Stimulated activated CD4-positive, alpha-beta T cell treated with anti-CD3 and anti-CD28 coated beads, Interleukin-1b, Interleukin-23, amount 100 ng/mL, for 48 hours (primary cell): ENCODE results near the gene DNER.

Experiments used
- DNase-seq: peaks from one replicate; pipeline ENCODE4 v3.0.0-alpha.2; 2020

Gene DNER

DNA sequence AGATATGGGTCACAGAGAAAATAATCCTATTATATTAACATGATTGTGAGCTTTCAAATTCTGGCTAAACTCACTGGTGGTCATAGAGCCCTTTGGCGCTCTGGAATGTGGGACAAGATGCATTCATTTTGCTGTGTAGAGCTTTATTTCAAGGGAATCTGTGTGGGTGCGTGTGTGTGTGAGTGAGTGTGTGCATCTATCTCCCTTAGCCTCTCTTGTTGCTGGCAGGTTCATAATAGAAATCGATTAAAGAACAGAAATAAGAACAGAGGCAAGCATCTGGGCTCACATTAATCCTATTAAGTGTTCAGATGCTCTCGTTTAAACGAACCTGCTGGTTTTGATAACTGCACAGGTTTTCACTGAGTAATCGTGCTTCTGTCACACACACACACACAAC is 287.9 kb downstream of the DNER start:
- no peak for DNase-seq

DNA sequence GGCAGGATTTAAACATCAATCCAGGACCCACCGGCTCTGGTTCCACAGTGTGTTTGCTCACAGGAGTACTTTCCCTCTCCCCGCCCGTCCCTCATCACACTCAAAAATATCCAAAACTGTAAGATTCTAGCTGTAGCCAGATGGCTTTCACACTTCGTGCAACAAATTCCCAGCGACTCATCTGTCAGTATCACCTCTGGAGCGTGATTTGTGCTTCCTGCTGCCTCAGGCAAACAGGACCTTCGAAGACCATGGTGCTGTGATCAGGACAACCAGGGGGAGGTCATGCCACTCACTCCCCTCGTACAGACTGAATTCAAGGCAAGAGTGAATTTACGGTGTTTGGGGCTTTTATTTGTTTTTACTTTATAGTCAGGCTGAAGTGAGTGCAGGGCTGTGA is 288.8 kb downstream of the DNER start:
- DNase-seq, result no peak

DNA sequence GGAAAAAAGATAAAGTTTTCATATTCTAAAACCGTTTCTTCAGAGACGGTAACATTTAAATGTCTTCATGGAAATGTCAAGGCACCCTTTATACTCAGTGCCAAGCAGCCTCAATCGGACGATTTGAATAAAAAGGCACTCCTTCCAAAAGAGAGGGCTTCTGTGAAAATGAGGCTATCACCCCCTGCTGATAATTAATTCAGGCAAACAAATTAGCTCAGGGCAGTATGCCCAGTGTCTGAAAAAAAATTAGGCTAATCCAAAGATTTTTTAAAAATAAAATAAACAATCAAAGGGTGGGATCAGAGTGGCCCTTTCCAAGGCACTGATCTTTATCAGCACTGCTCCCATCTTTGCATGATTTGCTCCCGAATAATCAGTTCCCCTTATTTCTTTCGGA is 292.3 kb downstream of the DNER start:
- DNase-seq, result no peak

DNA sequence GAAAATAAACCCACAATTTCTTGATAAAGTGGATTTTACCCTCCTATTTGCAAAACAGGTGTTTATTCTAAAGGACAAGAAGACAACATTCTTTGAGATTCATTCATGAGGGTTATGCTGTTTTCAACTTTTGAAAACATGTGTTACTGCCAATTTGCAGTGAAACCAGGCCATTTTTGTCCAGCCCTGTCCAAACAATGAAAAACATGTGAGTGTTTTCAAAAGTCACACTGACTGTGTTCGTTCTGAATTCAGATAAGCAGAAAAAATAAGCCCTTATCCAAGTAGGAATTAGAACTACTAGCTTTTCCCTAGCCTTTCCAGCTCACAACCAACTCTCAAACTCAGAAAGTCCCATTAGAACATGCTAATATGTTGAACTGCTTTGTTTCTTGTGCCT is 295.2 kb downstream of the DNER start:
- DNase-seq, result no peak

DNA sequence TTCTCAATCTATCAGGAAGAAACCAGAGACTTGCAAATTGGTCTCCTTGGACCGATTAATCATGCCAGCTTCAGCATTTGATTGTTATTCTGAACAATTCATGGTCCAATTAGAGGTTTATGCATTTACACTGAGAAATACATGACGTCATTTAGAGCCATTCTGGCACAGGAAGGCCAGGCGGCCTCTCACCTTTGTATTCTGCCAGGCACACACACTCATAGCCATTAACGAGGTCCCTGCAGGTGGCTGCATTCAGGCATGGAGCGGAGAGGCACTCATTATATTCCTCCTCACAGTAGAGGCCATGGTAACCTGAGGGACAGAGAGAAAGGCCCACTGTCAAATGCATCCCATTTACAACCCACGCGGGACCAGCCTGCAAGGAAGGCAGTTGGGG is 296.4 kb downstream of the DNER start:
- DNase-seq, result no peak

DNA sequence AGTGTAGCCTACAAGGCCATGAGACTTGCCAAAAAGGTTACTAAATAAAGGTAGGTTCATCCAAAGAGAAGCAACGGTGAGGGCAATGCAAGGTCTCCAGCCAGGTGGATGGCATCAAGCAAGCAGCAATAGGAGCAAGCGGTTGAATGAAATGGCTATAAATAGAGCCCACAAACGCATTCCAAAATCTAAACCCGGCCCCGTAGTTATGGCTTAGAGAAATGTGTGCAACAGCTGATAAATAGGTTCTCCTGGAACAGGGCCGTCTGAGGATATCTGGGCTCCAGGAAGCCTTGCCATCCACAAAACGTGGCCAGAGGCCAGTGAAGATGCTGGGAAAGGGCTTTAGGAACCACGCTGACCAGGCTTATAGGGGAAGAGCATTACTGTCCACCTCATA is 297.2 kb downstream of the DNER start:
- no peak for DNase-seq

DNA sequence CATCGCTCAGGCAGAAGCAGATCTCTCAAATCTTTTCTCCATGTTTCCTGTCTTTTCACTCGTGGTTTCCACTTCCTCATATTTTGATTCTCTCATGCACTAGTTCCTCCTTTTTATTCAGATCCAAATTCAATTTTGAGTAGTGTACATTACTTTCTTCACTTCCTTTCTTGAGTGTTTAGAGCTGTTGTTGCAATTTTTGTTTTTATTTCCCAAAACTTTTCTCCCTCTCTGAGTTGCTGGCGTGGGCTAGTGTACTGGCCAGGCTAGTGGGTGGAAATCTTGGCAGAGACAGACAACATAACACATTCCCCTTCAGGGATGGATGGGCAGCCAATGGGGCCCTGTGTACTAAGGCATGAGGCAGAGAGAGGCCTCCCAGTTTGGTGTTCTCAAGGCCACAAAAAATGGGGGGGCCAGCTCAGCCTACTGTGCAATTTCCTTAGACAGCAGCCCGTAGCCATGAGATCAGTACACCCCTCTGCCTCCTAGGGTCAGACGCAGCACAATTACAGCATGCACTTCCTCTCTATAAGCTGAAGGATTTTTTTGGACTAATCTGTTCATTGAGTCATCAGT is 298.1 kb downstream of the DNER start:
- no peak for DNase-seq

DNA sequence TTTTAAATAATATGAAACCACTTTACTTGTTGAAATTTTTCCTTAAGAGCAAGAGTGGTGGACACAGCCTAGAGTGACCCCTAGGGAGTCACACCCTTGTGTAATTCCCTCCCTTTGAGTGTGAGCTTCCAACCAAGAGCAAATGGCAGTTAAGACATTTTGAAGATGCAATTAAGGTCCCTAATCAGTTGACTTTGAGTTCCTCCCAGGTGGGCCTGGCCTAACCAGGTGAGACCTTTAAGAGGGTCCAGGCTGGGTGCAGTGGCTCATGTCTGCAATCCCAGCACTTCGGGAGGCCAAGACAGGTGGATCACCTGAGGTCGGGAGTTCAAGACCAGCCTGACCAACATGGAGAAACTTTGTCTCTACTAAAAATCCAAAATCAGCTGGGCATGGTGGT is 299.7 kb downstream of the DNER start:
- no peak for DNase-seq

DNA sequence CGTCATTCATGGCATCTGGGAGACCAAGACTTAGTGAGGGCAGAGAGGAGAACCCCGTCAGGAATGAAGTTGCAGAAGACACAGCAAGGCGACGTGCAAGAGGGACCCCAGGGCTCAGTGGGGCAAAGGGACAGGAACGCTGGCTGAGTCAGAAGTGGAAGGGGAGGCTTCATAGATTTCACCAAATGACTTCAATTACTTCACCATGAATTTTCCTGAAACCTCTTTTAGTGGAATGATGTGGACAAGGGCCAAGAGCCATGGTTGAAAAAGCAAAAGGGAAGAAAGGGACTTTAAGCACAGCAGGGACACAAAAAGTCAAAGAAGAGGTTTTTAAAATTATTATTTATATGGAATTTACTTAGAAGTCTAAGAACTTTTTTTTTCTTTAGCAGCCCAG is 301.7 kb downstream of the DNER start:
- no peak for DNase-seq

DNA sequence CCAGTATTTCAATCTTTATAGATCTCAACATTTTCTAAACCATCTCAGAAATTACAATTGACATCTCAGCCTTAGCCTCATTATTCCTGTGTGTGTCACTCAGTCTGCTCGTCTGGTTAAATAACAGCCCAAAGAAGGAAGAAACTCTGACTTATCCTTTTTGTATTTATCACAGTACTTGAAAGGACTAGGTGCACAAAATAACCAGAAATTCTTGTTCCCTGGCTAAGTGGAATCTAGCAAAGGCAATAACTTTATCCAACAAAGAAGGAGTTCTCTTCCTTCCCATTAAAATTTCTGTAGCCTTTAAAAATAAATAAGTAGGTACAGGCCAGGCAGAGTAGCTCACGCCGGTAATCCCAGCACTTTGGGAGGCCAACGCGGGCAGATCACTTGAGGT is 303.4 kb downstream of the DNER start:
- no peak for DNase-seq

DNA sequence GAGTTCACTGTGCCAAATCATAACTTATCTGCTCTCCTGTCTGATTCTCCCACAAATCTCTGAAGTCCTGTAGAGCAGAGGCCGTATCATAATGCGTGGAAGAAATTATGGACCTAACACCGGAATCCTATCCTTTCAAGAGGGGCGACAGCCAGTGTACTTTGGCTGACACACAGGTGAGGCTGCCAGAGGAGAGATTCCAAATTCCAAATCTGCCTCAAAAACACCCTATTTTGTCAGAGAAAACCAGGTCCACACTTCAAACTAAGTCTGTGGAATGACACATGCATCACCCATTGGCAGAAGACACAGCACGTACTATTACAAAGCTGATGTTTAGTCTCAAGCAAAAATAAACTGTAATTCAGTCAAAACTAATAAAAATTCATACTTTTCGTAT is 304.1 kb downstream of the DNER start:
- no peak for DNase-seq

DNA sequence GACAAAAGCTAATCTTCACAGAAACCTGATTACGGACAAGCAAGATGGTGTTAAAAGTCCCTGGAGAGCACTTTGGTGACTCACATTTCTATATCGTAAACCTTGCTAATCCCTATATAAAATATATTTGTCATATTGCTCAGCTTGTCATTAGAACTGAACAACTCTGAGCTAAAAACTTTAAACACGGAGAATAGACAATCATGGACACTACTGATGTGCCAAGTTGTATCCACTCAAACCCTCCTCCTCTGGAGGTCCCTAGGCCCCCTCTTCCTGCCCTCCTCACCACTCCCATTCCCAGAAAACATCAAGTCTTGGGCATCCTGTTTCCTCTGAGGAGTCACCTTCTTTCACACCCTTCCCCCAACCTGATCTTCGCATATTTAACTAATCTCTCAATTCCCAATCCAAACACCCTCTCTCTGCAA is 304.6 kb downstream of the DNER start:
- DNase-seq, result no peak

DNA sequence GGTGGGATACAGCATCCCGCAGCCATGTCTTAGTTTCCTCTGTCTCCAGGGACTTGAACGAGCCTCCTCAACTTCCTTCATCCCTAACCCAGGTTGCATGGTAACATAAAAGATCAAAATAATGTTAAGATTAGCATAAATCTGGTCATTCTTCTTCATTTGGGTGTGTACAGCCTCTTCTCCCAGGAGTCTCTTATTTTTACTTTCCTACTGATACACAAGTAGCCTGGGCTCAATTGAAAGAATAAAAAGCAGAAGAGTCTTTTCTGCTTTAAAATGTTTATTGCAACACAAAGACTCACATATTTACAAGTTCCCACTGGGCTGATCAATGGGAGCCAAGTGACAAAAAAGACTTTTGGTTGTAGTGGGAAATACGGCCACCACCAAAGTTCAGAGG is 305.4 kb downstream of the DNER start:
- DNase-seq, result no peak

DNA sequence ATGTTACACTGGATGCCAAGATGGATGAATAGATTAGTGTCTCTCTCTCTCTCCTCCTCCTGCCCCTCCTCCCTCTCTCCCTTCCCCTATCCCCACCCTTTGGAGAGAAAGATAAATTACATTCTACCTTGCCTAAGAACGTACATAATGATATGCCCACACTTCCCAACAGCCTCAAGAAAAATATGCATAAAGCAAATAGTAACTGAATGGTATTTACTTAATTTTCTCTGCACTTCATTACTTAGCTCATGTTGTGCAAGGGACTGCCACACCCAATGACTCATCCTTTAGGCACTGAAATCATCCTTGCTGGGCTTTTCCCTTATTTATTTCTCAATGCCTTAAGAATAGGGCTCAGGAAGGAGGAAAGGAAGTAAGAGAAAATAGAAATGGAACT is 306.0 kb downstream of the DNER start:
- DNase-seq, result no peak

DNA sequence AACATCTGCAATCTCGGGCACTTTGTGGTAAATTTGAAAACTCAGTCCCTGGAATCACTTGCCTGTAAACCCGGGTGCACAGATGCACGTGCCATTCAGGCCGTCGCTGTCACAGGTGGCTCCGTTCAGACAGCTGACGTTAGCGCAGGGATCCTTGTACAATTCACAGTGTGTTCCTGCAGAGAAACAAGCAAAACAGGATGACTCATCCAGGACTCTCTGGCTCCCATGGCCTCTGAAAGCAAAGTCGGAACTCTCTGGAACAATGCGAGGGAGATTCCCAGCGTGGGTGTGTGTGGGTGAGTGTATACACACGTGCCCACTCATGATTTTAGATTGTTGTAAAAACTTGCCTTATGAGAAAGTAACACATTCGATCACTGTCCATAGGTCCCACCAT is 307.2 kb downstream of the DNER start:
- DNase-seq, result no peak

DNA sequence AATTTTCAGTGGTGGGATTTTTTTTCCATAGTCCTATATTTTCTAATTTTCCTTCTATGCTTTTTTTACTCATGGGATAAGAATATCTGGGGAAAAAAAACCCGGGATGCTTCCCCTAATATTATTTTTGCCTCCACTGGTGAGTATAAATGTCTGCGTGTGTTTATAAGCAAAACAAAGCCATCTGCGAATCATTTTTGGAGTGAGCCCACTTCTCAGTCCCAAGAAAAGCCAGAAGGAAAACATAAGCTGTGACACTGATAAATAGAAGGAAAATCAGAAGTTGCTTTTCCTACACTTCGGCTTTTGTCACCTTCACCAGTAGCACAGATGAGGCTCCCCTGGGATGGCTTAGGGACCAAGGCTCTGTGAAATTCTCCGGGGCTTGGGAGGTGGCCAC is 308.6 kb downstream of the DNER start:
- no peak for DNase-seq

DNA sequence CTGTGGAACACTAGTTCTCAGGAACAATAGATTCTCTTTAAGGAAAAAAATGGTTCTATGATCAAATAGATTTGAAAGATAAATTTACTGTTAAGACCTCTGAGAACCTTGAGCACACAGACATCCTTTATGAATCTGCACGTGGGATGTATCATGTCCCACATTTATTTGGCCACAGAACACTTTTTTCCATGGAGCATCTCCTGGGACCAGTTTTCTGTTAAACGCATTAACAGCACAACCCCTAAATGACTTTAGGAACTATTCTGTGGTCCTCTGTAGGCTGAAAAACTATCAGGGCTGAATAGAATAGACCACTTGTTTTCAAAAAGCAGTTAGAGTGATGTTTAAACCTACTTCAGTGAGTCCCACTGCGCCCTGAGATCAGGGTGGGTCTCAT is 311.1 kb downstream of the DNER start:
- no peak for DNase-seq

DNA sequence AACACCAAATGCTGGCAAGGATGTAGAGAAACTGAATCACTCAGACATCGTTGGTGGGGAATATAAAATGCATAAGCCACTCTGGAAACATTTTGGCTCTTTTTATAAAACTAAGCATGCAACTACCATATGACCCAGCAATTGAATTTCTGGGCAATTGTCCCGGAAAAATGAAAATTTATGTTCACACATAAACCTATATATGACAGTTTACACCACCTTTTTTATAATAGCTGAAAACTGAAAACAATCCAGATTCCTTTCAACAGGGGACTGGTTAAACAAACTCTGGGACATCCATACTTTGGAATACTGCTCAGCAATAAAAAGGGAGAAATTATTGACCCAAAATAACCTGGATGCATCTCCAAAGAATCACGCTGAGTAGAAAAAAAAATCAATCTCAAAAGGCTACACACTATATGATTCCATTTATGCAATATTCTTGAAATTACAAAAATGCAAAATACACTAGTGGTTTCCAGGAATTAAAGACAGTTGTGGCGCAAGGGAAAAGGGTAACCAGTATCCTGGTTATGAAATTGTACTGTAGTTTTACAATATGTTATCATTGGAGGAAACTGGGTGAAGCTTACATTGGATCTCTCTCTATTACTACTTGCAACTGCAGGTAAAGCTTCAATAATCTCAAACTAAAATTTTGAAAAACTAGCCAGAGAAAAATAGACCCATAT is 313.0 kb downstream of the DNER start:
- DNase-seq, result no peak

DNA sequence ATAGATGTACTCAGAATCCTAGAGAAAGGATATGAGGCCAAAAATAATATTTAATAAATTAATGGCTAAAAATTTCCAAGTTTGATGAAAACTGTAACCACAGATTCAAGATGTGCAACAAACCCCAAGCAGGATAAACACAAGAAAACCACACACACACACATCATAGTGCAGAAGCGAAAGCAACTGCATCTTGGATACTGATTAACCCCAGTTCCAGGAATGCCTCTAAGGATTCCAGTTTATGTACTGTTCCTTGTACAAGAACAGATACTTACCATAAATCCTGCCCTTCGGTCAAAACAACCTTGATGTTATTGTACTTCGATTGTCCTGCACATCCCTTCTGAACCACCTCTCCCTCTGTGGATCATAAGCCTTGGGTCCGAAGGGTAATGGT is 320.4 kb downstream of the DNER start:
- no peak for DNase-seq

DNA sequence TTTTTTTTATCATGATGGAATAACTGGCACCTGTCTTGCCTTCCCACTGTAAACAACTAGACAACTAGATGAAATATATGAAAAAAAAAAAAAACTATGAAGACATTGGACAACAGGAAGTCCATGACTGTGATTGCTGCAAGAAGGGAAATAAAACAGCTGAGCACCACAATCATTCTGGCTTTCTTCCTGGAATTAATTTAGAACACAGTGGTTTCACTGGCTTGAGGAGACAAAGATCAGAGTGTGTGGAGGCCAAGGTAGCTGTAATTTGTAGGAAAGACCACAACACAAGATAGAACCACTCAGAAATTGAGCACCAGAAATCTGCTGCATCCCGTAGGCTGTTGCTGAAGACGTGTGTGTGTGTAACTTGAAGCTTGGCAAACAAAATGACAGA is 322.2 kb downstream of the DNER start:
- DNase-seq, result no peak

DNA sequence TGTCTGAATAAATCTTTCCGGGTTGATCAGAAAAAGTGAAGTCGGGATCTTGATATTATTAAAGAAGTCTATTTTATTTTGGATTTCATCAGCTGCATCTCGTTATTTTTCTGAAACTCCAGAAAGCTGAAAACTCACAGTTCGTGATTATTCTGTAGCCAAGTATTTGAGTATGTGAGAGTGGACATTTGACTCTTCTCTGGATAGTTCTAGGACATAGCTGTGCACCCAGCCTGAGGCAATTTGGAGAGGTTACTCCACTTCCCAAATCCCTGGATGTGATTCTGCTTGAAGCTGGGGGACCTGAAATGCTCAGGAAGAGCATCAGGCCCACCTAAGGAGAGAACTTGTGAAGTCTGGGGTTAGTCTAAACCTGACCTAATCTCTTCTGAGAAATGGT is 325.6 kb downstream of the DNER start:
- DNase-seq, result no peak

DNA sequence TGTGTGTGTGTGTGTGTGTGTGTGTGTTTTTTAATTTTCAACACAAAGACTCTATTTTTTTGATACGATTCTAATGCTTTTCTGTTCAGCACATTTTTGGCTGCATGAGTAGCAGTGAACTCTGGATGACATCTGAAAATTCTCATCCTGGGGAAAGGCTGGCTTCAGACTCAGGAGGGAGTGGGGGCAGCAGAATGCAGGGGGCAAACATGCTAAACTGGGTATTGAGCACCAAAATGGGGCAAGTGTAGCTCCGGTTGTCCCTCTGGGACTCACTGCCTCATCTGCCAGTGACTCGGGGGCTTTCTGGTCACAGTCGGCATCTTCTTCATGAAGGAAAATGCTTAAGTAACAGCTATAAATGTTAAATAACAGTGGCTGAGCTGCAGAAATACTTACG is 326.5 kb downstream of the DNER start:
- DNase-seq, result no peak

DNA sequence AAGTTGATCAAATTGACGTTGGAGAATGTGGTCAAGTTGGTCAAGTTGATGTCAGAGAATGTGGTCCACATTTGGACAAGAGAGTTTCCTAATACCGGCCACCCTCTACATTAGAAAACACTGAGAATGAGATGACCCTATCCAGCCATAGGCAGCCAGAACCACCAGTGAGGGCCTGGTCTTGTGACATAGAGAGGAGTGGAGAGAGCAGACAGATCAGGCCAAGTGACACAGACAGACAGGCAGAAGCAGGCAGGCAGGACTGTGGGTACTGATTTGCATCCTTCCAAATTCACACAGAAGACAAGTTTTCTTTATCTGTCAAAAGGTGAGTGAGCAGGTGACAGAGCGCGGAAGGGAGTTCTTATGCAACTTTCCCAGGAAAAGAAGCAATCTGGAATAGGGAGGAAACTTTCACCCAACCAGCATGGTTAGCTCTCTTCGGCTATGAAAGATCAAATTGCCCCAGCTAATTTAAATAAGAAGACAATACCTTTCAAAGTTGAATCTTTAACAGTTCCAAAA is 334.2 kb downstream of the DNER start:
- DNase-seq, result no peak

DNA sequence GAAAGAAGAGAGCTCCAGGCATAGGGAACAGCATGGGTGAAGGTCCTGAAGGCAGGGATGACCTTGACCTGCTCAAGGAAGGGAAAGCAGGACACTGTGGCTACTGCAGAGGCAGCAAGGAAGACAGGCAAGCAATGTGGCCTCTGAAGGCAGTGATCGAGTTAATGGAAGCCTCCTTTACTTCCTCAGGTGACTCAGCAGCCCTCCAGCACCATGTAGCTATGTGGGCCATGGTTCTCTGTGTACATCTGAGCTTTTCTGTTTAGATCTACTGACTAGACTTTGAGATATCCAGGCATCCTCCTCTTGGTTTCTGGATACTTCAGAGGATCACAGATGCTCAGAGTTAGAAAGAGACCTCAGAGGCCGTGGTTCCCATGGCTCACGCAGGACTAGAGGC is 336.0 kb downstream of the DNER start:
- no peak for DNase-seq

DNA sequence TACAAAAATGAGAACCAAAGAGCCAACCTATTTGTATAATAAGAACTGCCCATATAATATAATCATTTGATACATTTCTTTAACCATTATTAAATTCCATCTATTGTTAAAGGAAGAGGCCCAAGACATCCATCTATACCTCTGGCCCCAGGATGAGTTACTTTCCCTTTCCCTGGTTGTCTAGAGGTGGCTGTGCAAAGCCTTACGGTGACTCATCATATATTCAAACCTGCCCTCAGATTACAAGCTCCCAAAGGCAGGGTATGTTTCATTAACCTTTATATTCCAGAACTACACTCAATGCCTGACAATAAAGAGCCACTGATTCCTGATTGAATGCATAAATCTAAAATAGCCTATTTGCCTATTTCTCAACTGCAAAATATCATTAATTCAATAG is 337.5 kb downstream of the DNER start:
- no peak for DNase-seq
